Measurements from ENCODE around the gene GH1. TPM values are rescaled to one million over a fixed set of nuclear protein-coding genes. Genes with fewer than 3 reads are reported as not detected.
"Not testable (repeated sequence)": the region's sequence is repeated elsewhere in the genome, so short reads cannot be mapped to it uniquely, and the experiment has no call there.

The GH1 gene
- total RNA-seq, 1 experiment from 2014 or later = not detected

DNA sequence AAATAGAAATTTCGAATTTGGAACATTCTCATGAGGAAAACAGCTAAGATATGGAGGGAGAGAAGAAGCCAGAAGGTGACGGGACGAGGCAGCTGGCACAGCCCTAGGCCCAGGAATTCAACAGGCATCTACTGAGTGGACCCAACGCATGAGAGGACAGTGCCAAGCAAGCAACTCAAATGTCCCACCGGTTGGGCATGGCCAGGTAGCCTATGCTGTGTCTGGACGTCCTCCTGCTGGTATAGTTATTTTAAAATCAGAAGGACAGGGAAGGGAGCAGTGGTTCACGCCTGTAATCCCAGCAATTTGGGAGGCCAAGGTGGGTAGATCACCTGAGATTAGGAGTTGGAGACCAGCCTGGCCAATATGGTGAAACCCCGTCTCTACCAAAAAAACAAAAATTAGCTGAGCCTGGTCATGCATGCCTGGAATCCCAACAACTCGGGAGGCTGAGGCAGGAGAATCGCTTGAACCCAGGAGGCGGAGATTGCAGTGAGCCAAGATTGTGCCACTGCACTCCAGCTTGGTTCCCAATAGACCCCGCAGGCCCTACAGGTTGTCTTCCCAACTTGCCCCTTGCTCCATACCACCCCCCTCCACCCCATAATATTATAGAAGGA lies 2.0 kb downstream of the GH1 start:
- H3K36me3 ChIP-seq (ENCODE audit: control insufficient read depth in 1 of 2, insufficient read depth in 2 of 2, low read length in 2 of 2) = no peaks in the 10 kb centered on the region
- no peaks in the 10 kb centered on the region for H3K9me3 ChIP-seq (ENCODE audit: control insufficient read depth in 1 of 2, insufficient read depth in 1 of 2, low read depth in 1 of 2, low read length in 2 of 2)
- H3K4me2 ChIP-seq (ENCODE audit: low read length) = no peak overlapping the region
- no peaks in the 10 kb centered on the region for H3K27me3 ChIP-seq (ENCODE audit: insufficient read depth, low read length)
- intact Hi-C loops (cut with micrococcal nuclease) = no loop called here
- no peak overlapping the region for H3K27ac ChIP-seq (ENCODE audit: low read depth, low read length)
- H4K20me1 ChIP-seq (ENCODE audit: insufficient read depth) = no peaks in the 10 kb centered on the region
- H3K9me2 ChIP-seq (ENCODE audit: insufficient read depth) = no peaks in the 10 kb centered on the region
- H3K4me1 ChIP-seq (ENCODE audit: control insufficient read depth in 1 of 2, insufficient read depth in 2 of 2, low read length in 2 of 2) = no peaks in the 10 kb centered on the region
- CTCF ChIA-PET = interaction anchor here (1.0 to 1.5 kb wide), 4 partner anchors 30 to 217 kb away, joined by 3 to 8 read pairs (median 4); no protein-coding TSS in a partner anchor
- RAD21 ChIA-PET (ENCODE audit: low non-redundant PET in 1 of 2, low total read pairs in 2 of 2, uncharacterized antibody in 2 of 2, unreplicated experiment in 2 of 2) = no interaction called here
- DNase-seq (ENCODE audit: low read depth, low spot score) (no peak), ATAC-seq (no peak)
- H3K79me2 ChIP-seq (ENCODE audit: insufficient read depth, low read length) = no peaks in the 10 kb centered on the region
- H2AFZ ChIP-seq (ENCODE audit: low read depth, low read length, poor library complexity, severe bottlenecking) = no peak overlapping the region
- POLR2A ChIA-PET = no interaction called here
- TF ChIP-seq CBX3 (IDR thresholded peaks at IDR 0.05; ENCODE audit: low read depth) (no peak), SRF (IDR thresholded peaks at IDR 0.05; ENCODE audit: low read depth) (no peak), EZH2phosphoT487 (IDR thresholded peaks at IDR 0.05; ENCODE audit: borderline replicate concordance) (no peak), CEBPB (IDR thresholded peaks at IDR 0.05; ENCODE audit: low read depth) (no peak), FOSL1 (IDR thresholded peaks at IDR 0.05; ENCODE audit: low read depth) (no peak), ZNF274 (IDR thresholded peaks at IDR 0.05; ENCODE audit: low read depth, low read length) (no peak), JUND (IDR thresholded peaks at IDR 0.05) (no peak), EZH2 (IDR thresholded peaks at IDR 0.05) (no peak), ZFX (IDR thresholded peaks at IDR 0.05) (no peak), ELF1 (IDR thresholded peaks at IDR 0.05; ENCODE audit: borderline replicate concordance, low read depth) (no peak), POLR2AphosphoS5 (IDR thresholded peaks at IDR 0.05; ENCODE audit: low read depth, low read length) (no peak), RAD21 (IDR thresholded peaks at IDR 0.05; ENCODE audit: low read depth) (no peak), TCF7L2 (IDR thresholded peaks at IDR 0.05; ENCODE audit: borderline replicate concordance, extremely low read depth, insufficient read depth, insufficient read length) (no peak), YY1 (IDR thresholded peaks at IDR 0.05; ENCODE audit: extremely low read depth, insufficient replicate concordance, low read depth, low read length) (no peak), EGR1 (IDR thresholded peaks at IDR 0.05; ENCODE audit: low read depth) (no peak), SP1 (IDR thresholded peaks at IDR 0.05; ENCODE audit: low read depth) (no peak)
- TF ChIP-seq, protein P1, sequence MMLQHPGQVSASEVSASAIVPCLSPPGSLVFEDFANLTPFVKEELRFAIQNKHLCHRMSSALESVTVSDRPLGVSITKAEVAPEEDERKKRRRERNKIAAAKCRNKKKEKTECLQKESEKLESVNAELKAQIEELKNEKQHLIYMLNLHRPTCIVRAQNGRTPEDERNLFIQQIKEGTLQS (IDR thresholded peaks at IDR 0.05) = no peak
- TF ChIP-seq, protein P2, sequence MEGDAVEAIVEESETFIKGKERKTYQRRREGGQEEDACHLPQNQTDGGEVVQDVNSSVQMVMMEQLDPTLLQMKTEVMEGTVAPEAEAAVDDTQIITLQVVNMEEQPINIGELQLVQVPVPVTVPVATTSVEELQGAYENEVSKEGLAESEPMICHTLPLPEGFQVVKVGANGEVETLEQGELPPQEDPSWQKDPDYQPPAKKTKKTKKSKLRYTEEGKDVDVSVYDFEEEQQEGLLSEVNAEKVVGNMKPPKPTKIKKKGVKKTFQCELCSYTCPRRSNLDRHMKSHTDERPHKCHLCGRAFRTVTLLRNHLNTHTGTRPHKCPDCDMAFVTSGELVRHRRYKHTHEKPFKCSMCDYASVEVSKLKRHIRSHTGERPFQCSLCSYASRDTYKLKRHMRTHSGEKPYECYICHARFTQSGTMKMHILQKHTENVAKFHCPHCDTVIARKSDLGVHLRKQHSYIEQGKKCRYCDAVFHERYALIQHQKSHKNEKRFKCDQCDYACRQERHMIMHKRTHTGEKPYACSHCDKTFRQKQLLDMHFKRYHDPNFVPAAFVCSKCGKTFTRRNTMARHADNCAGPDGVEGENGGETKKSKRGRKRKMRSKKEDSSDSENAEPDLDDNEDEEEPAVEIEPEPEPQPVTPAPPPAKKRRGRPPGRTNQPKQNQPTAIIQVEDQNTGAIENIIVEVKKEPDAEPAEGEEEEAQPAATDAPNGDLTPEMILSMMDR (IDR thresholded peaks at IDR 0.05 in 2 of 3, conservative IDR thresholded peaks at IDR 0.05 in 1 of 3; ENCODE audit: borderline replicate concordance in 1 of 3, insufficient read depth in 1 of 3, low read depth in 2 of 3, low read length in 2 of 3) = no peak
- TF ChIP-seq, protein P3, sequence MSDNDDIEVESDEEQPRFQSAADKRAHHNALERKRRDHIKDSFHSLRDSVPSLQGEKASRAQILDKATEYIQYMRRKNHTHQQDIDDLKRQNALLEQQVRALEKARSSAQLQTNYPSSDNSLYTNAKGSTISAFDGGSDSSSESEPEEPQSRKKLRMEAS (IDR thresholded peaks at IDR 0.05) = no peak
- H3K9ac ChIP-seq (ENCODE audit: low read length) = no peak overlapping the region
- BruUV-seq (replicated peaks) = no TSS peak
- no peak overlapping the region for H3K4me3 ChIP-seq (replicated peaks in 1 of 2; ENCODE audit: low read depth in 1 of 2, low read length in 2 of 2)

DNA sequence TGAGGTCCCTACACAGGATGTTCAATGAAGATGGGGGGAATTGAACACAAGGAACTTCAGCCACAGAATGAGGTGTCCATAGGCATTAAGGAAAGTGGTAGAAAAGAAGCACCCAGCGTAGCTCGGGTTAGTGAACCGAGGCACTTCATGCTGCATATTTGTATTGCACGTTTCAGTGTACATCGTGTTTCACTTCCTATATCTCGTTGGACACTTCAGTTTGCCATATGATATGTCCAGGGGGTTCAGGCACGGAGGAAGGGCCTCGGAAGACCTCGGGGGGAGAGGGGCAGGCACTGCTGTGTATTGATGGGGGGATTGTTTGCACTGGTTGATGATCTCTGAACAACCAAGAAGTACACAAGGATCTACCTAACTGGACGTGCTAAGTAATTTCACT lies 2.9 kb downstream of the GH1 start:
- H3K27ac ChIP-seq (ENCODE audit: low read depth, low read length); H3K9me2 ChIP-seq (ENCODE audit: insufficient read depth); H3K9me3 ChIP-seq (ENCODE audit: control insufficient read depth in 1 of 2, insufficient read depth in 1 of 2, low read depth in 1 of 2, low read length in 2 of 2); intact Hi-C loops (cut with micrococcal nuclease); DNase-seq (ENCODE audit: low read depth, low spot score); ATAC-seq; H2AFZ ChIP-seq (ENCODE audit: low read depth, low read length, poor library complexity, severe bottlenecking); H3K4me2 ChIP-seq (ENCODE audit: low read length); H3K27me3 ChIP-seq (ENCODE audit: insufficient read depth, low read length); H3K9ac ChIP-seq (ENCODE audit: low read length); H4K20me1 ChIP-seq (ENCODE audit: insufficient read depth); POLR2A ChIA-PET; H3K4me3 ChIP-seq (replicated peaks in 1 of 2; ENCODE audit: low read depth in 1 of 2, low read length in 2 of 2); H3K79me2 ChIP-seq (ENCODE audit: insufficient read depth, low read length); BruUV-seq (replicated peaks); H3K4me1 ChIP-seq (ENCODE audit: control insufficient read depth in 1 of 2, insufficient read depth in 2 of 2, low read length in 2 of 2); H3K36me3 ChIP-seq (ENCODE audit: control insufficient read depth in 1 of 2, insufficient read depth in 2 of 2, low read length in 2 of 2); RAD21 ChIA-PET (ENCODE audit: low non-redundant PET in 1 of 2, low total read pairs in 2 of 2, uncharacterized antibody in 2 of 2, unreplicated experiment in 2 of 2): not testable (repeated sequence)
- CTCF ChIA-PET = interaction anchor here (1.0 to 1.5 kb wide), 5 partner anchors 31 to 218 kb away, joined by 3 to 8 read pairs (median 3); no protein-coding TSS in a partner anchor
